HepG2 (cell line): ENCODE results near the gene CIITA. TPM values are rescaled to one million over a fixed set of nuclear protein-coding genes. Genes with fewer than 3 reads are reported as not detected.

Source experiments
- ATAC-seq: fragments of 200-7000 bp; cut with Tn5 transposase; 3 replicates; pipeline ENCODE4 v1.9.1; 2020; ENCODE audit warnings: mild to moderate bottlenecking, moderate library complexity
- BruUV-seq: library from RNA; stranded (reverse); fragments of 400-500 nt; replicated peaks from 2 replicates; lab custom pipeline; 2021; lab: Mats Ljungman, UMichigan
- CTCF ChIA-PET: fragments of 300-600 bp; formaldehyde crosslinking; extraction: SDS; loops from one replicate; lab custom pipeline; 2021; ENCODE audit warnings: low total read pairs, inconsistent platforms, low intra/inter-chr PET ratio; lab: Yijun Ruan, JAX
- POLR2A ChIA-PET: fragments of 350-600 bp; sonication (Branson Sonifier 250); formaldehyde crosslinking; loops from one replicate; lab custom pipeline; 2020; ENCODE audit warnings: antibody characterized with exemption, inconsistent platforms; lab: Yijun Ruan, JAX
- DNase-seq: peaks from one replicate; pipeline ENCODE4 v3.0.0-alpha.2; 2015; ENCODE audit warnings: low spot score
- FAIRE-seq: peaks from 3 replicates; lab custom pipeline; 2011; peaks lifted over from hg19 to GRCh38; lab: Jason Lieb, UNC
- H2AFZ ChIP-seq: one replicate; pipeline ENCODE4 v1.6.1; 2011; ENCODE audit warnings: low read length, inconsistent platforms
- H3K27ac ChIP-seq: fragments of 300-600 bp; 3 replicates; pipeline ENCODE4 v1.8.0; 2011; ENCODE audit warnings: mixed run types, mild to moderate bottlenecking, mixed read lengths, low read length, inconsistent platforms; ENCODE audit not compliant: insufficient read depth; ENCODE audit errors: extremely low read length
- H3K27me3 ChIP-seq, 2 experiments: fragments of 200-600 bp in 1 of 2; 2 replicates in 1 of 2; 3 replicates in 1 of 2; pipeline versions ENCODE4 v1.6.0 to v1.8.0; 2011; ENCODE audit warnings: low read length in 2 of 2, mild to moderate bottlenecking in 2 of 2, moderate library complexity in 2 of 2, inconsistent platforms in 1 of 2; ENCODE audit not compliant: insufficient read depth in 2 of 2, control insufficient read depth in 1 of 2
- H3K36me3 ChIP-seq, 2 experiments: fragments of 200-600 bp in 1 of 2; replicated peaks in 1 of 2; 2 replicates in 1 of 2; 3 replicates in 1 of 2; pipeline versions ENCODE4 v1.5.1 to v1.8.0; 2011; ENCODE audit warnings: low read length in 2 of 2, inconsistent platforms in 1 of 2; ENCODE audit not compliant: insufficient read depth in 2 of 2, control insufficient read depth in 1 of 2
- H3K4me1 ChIP-seq: 2 replicates; pipeline ENCODE4 v1.5.1; 2012; ENCODE audit warnings: low read length, inconsistent platforms; ENCODE audit not compliant: insufficient read depth
- H3K4me2 ChIP-seq: 2 replicates; pipeline ENCODE4 v1.6.0; 2011; ENCODE audit warnings: low read depth, low read length, inconsistent platforms
- H3K4me3 ChIP-seq, 3 experiments: fragments of 200-600 bp in 1 of 3; sonication (generic), shearing (Covaris generic) in 1 of 3; replicated peaks in 1 of 3; 2 replicates each; pipeline ENCODE4 v1.5.1; 2011 to 2016; ENCODE audit warnings: low read length in 3 of 3, inconsistent platforms in 2 of 3, low read depth in 2 of 3, mild to moderate bottlenecking in 2 of 3, control low read depth in 1 of 3, mixed read lengths in 1 of 3; ENCODE audit not compliant: insufficient read depth in 1 of 3
- H3K79me2 ChIP-seq: one replicate; pipeline ENCODE4 v1.6.1; 2011; ENCODE audit warnings: low read length, inconsistent platforms; ENCODE audit not compliant: insufficient read depth
- H3K9ac ChIP-seq: 2 replicates; pipeline ENCODE4 v1.6.0; 2011; ENCODE audit warnings: mild to moderate bottlenecking, low read depth, low read length, inconsistent platforms; ENCODE audit not compliant: insufficient read depth
- H3K9me3 ChIP-seq: 2 replicates; pipeline ENCODE4 v1.5.1; 2012; ENCODE audit warnings: mild to moderate bottlenecking, low read length
- H4K20me1 ChIP-seq: 2 replicates; pipeline ENCODE4 v1.6.0; 2011; ENCODE audit warnings: inconsistent platforms, mild to moderate bottlenecking, low read length, moderate library complexity; ENCODE audit not compliant: insufficient read depth
- AGO2 ChIP-seq: fragments of 200-400 bp; formaldehyde crosslinking; optimal IDR thresholded peaks from 2 replicates; pipeline ENCODE3; 2017; ENCODE audit warnings: mild to moderate bottlenecking, low read depth, low read length, moderate library complexity
- ATF4 ChIP-seq, 2 experiments: fragments of 450-650 bp in 1 of 2; sonication (generic) in 1 of 2; formaldehyde crosslinking; IDR thresholded peaks; 2 replicates each; pipeline versions ENCODE4 v1.5.0 to v1.8.0; 2020 to 2022; ENCODE audit warnings: mild to moderate bottlenecking in 1 of 2, missing genetic modification reagents in 1 of 2
- ATF7 ChIP-seq, 2 experiments: fragments of 450-650 bp in 1 of 2; sonication (generic) in 1 of 2; formaldehyde crosslinking in 1 of 2; IDR thresholded peaks; 2 replicates each; pipeline versions ENCODE4 v1.4.0 to v1.6.1; 2016 to 2020; ENCODE audit warnings: antibody characterized with exemption in 1 of 2, mild to moderate bottlenecking in 1 of 2, missing genetic modification reagents in 1 of 2
- CBX1 ChIP-seq: IDR thresholded peaks from one replicate; pipeline ENCODE4 v1.6.1; 2016; ENCODE audit warnings: antibody characterized with exemption, low read depth
- DBP ChIP-seq: sonication (generic); formaldehyde crosslinking; IDR thresholded peaks from 2 replicates; pipeline ENCODE4 v1.4.0; 2020; ENCODE audit warnings: missing genetic modification reagents; ENCODE audit errors: not compliant biosample characterization
- HCFC1 ChIP-seq: fragments of 150-350 bp; IDR thresholded peaks from 2 replicates; pipeline ENCODE4 v1.6.1; 2014; ENCODE audit warnings: low read depth, low read length
- MTA3 ChIP-seq: sonication (generic); formaldehyde crosslinking; IDR thresholded peaks from 2 replicates; pipeline ENCODE4 v1.4.0; 2020; ENCODE audit warnings: missing genetic modification reagents
- RXRB ChIP-seq: IDR thresholded peaks from 2 replicates; pipeline ENCODE4 v1.6.1; 2016; ENCODE audit warnings: borderline replicate concordance, missing genetic modification reagents, missing compliant biosample characterization
- ZEB1 ChIP-seq: IDR thresholded peaks from 2 replicates; pipeline ENCODE4 v1.6.1; 2012; ENCODE audit warnings: mild to moderate bottlenecking, low read depth, inconsistent platforms; ENCODE audit not compliant: insufficient replicate concordance
- ZKSCAN8 ChIP-seq: IDR thresholded peaks from 2 replicates; pipeline ENCODE4 v1.6.1; 2016; ENCODE audit warnings: borderline replicate concordance, missing genetic modification reagents, missing compliant biosample characterization
- ZNF143 ChIP-seq: sonication (generic); formaldehyde crosslinking; IDR thresholded peaks from 2 replicates; pipeline ENCODE4 v1.4.0; 2020; ENCODE audit warnings: missing genetic modification reagents
- ZNF280B ChIP-seq: sonication (generic); formaldehyde crosslinking; IDR thresholded peaks from 2 replicates; pipeline ENCODE4 v1.5.0; 2020; ENCODE audit warnings: missing genetic modification reagents, mild to moderate bottlenecking, borderline replicate concordance
- ZNF333 ChIP-seq: sonication (generic); formaldehyde crosslinking; IDR thresholded peaks from 2 replicates; pipeline ENCODE4 v1.4.0; 2020; ENCODE audit warnings: mild to moderate bottlenecking, missing genetic modification reagents, borderline replicate concordance
- ZXDC ChIP-seq: sonication (generic); formaldehyde crosslinking; IDR thresholded peaks from 2 replicates; pipeline ENCODE4 v1.5.0; 2020; ENCODE audit warnings: mild to moderate bottlenecking, missing genetic modification reagents
- WGBS: methylation state at CpG from one replicate; pipeline ENCODE4 v1.1.6; 2017; ENCODE audit warnings: low lambda C conversion rate; 5-methylcytosine and 5-hydroxymethylcytosine counted together
- in situ Hi-C: cut with HindIII; loops from 2 replicates; pipeline ENCODE4 v1.10.0; 2017; ENCODE audit warnings: low pct_unique_long_range_greater_than_20kb; ENCODE audit not compliant: extremely low pct_ligation_motif_present
- intact Hi-C: fragments of 100-400 bp; cut with micrococcal nuclease; formaldehyde crosslinking; loops from one replicate; pipeline ENCODE4 v1.10.0; 2022; ENCODE audit not compliant: unreplicated experiment
- polyA plus RNA-seq, 8 experiments: library from polyadenylated mRNA; depleted of rRNA in 3 of 8; stranded (reverse) in 7 of 8; unstranded in 1 of 8; fragments of >200 nt; fragmentation: Illumina TruSeq in 4 of 8; extraction: Trizol in 4 of 8; gene quantifications; 2 replicates each; pipeline versions ENCODE4 v1.2.1 to v1.2.3, GENCODE V29; 2011 to 2016; ENCODE audit warnings: low read depth in 4 of 8, missing spikeins in 1 of 8, mixed read lengths in 1 of 8; ENCODE audit not compliant: insufficient read depth in 1 of 8
- total RNA-seq, 5 experiments: library from RNA; depleted of rRNA; stranded (reverse); fragments of >200 nt; fragmentation: Illumina TruSeq; extraction: Trizol; gene quantifications; 2 replicates each; pipeline ENCODE4 v1.2.3, GENCODE V29; 2016; ENCODE audit warnings: low read depth in 1 of 5

The CIITA gene
- total and polyA plus RNA-seq, 2 of the 13 experiments (the other 11 are each of a cell fraction or from before 2014, with no cell fraction given) = 0.08 to 0.09 TPM

- intact Hi-C loops = no loop called here
- Histone ChIP-seq H3K27ac (no peak overlapping the region), H3K9me3 (no peaks in the 10 kb centered on the region), H3K79me2 (no peaks in the 10 kb centered on the region), H3K4me1 (no peaks in the 10 kb centered on the region), H3K36me3 (no peaks in the 10 kb centered on the region), H3K27me3 (peaks cover 0 to 28% of the 10 kb centered on the region in 2 experiments; a peak in 3 of 5 replicates), H2AFZ (no peak overlapping the region), H3K9ac (no peak overlapping the region), H3K4me2 (no peak overlapping the region), H4K20me1 (no peaks in the 10 kb centered on the region), H3K4me3 (no peak overlapping the region)
- BruUV-seq = no TSS peak
- TF ChIP-seq ATF4 (CRISPR knock-in tag; IDR thresholded peaks at IDR 0.05) (no peak), MTA3 (CRISPR knock-in tag) (no peak), HCFC1 (no peak), ZXDC (CRISPR knock-in tag) (no peak), ZNF333 (no peak), AGO2 (no peak), RXRB (CRISPR knock-in tag) (no peak), ZNF143 (CRISPR knock-in tag) (no peak), CBX1 (no peak), ZEB1 (no peak), ATF7 (IDR thresholded peaks at IDR 0.05) (no peak), ATF7 (CRISPR knock-in tag; IDR thresholded peaks at IDR 0.05) (no peak), ZNF280B (CRISPR knock-in tag) (no peak), DBP (CRISPR knock-in tag) (no peak), ZKSCAN8 (CRISPR knock-in tag) (no peak)
- DNase-seq (no peak), ATAC-seq (no peak), FAIRE-seq (no peak)
- CTCF ChIA-PET = no interaction called here
- in situ Hi-C loops = no loop called here
- POLR2A ChIA-PET = no interaction called here
- 46% methylated on average over 9 of the region's 10 CpGs for WGBS
Observed at GRCh38 chr16:10838621-10839278, 38.3 kb upstream of the CIITA start.
